Peyer's patch (tissue), 4 donors: ENCODE data around the gene MGAT2. TPM values are rescaled to one million over a fixed set of nuclear protein-coding genes. Genes with fewer than 3 reads are reported as not detected.
"Not testable (repeated sequence)": the region's sequence is repeated elsewhere in the genome, so short reads cannot be mapped to it uniquely, and the experiment has no call there.

ENCODE experiments used
- DNase-seq, 3 donors: peaks; one replicate each; pipeline ENCODE4 v3.0.0-alpha.2; 2017 to 2019
- H3K27ac ChIP-seq, 4 donors: fragments of 200-600 bp; sonication (generic); one replicate each; pipeline ENCODE4 v1.5.1; 2016 to 2019
- H3K27me3 ChIP-seq, 2 donors: fragments of 200-600 bp; sonication (generic); one replicate each; pipeline ENCODE4 v1.5.1; 2019
- H3K36me3 ChIP-seq, 3 donors: fragments of 200-600 bp; sonication (generic); one replicate each; pipeline ENCODE4 v1.5.1; 2016 to 2019
- H3K4me1 ChIP-seq, 4 donors: fragments of 200-600 bp; sonication (generic); one replicate each; pipeline ENCODE4 v1.5.1; 2016 to 2019
- H3K4me3 ChIP-seq, 4 donors: fragments of 200-600 bp; sonication (generic); 1 replicate in 3 of 4; 2 replicates in 1 of 4; pipeline ENCODE4 v1.5.1; 2016 to 2019; ENCODE audit warnings: mild to moderate bottlenecking in 1 of 4
- H3K9me3 ChIP-seq, 4 donors: fragments of 200-600 bp; sonication (generic); one replicate each; pipeline ENCODE4 v1.5.1; 2016 to 2019; ENCODE audit warnings: mild to moderate bottlenecking in 1 of 4
- POLR2A ChIP-seq, 2 donors: fragments of 450-650 bp; IDR thresholded peaks; one replicate each; pipeline ENCODE4 v1.5.1; 2017; ENCODE audit warnings: antibody characterized with exemption in 2 of 2, mild to moderate bottlenecking in 2 of 2, moderate library complexity in 2 of 2
- total RNA-seq, 4 donors: library from RNA; depleted of rRNA; stranded (reverse); fragments of >200 nt; gene quantifications; one replicate each; pipeline ENCODE4 v1.1.0, GENCODE V29; 2016
- TF ChIP-seq, protein P1 (sequence below), 6 experiments: fragments of 450-650 bp in 4 of 6; fragments of 200-600 bp in 2 of 6; sonication (generic) in 1 of 6; IDR thresholded peaks; one replicate each; pipeline ENCODE4 v1.5.1; 2017 to 2019; ENCODE audit warnings: antibody characterized with exemption in 6 of 6, mild to moderate bottlenecking in 3 of 6, moderate library complexity in 1 of 6

MGAT2 gene
- total RNA-seq, 4 donors from 2014 or later, result 12.4 to 76.4 (median 39.6) TPM

- TF ChIP-seq POLR2A (IDR thresholded peaks at IDR 0.05), result no peak
- TF ChIP-seq, protein P1, sequence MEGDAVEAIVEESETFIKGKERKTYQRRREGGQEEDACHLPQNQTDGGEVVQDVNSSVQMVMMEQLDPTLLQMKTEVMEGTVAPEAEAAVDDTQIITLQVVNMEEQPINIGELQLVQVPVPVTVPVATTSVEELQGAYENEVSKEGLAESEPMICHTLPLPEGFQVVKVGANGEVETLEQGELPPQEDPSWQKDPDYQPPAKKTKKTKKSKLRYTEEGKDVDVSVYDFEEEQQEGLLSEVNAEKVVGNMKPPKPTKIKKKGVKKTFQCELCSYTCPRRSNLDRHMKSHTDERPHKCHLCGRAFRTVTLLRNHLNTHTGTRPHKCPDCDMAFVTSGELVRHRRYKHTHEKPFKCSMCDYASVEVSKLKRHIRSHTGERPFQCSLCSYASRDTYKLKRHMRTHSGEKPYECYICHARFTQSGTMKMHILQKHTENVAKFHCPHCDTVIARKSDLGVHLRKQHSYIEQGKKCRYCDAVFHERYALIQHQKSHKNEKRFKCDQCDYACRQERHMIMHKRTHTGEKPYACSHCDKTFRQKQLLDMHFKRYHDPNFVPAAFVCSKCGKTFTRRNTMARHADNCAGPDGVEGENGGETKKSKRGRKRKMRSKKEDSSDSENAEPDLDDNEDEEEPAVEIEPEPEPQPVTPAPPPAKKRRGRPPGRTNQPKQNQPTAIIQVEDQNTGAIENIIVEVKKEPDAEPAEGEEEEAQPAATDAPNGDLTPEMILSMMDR (IDR thresholded peaks at IDR 0.05), result no peak
- Histone ChIP-seq H3K9me3 (no peaks in the 10 kb centered on the region), H3K4me3 (no peak overlapping the region), H3K27ac (no peak overlapping the region), H3K4me1 (peaks cover 0 to 13% (median 2%) of the 10 kb centered on the region in 4 donors), H3K36me3 (peaks cover 0 to 17% (median 0%) of the 10 kb centered on the region in 3 donors), H3K27me3 (no peaks in the 10 kb centered on the region)
- DNase-seq, result no peak
Observed at GRCh38 chr14:49615776-49616175, 4.8 kb upstream of the MGAT2 start.

- no peaks in the 10 kb centered on the region for H3K27me3 ChIP-seq
- H3K4me3 ChIP-seq, result no peak overlapping the region
- peaks cover 0 to 30% (median 11%) of the 10 kb centered on the region in 4 donors for H3K4me1 ChIP-seq
- no peaks in the 10 kb centered on the region for H3K9me3 ChIP-seq
- DNase-seq, result no peak
- no peak overlapping the region for H3K27ac ChIP-seq
- TF ChIP-seq, protein P1 (IDR thresholded peaks at IDR 0.05), result no peak
- no peak for TF ChIP-seq POLR2A (IDR thresholded peaks at IDR 0.05)
- H3K36me3 ChIP-seq, result peaks cover 0 to 17% (median 0%) of the 10 kb centered on the region in 3 donors
Observed at GRCh38 chr14:49617852-49618519, 2.6 kb upstream of the MGAT2 start.

DNA sequence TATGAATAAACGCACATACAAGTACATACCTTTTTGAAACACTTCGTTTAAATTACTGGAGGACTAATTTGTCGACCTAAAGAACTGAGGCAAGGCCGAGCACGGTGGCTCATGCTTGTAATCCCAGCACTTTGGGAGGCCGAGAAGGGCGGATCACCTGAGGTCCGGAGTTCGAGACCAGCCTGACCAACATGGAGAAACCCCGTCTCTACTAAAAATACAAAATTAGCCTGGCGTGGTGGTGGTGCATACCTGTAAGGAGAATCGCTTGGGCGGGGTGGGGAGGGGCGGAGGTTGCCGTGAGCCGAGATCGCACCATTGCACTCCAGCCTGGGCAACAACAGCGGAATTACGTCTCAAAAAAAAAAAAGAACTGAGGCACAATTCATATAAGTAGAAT is 1.3 kb upstream of the MGAT2 start:
- DNase-seq, H3K9me3 ChIP-seq, H3K27me3 ChIP-seq: not testable (repeated sequence)
- H3K4me1 ChIP-seq, result peaks cover 0 to 42% (median 14%) of the 10 kb centered on the region in 4 donors
- H3K27ac ChIP-seq, result peak overlapping the region in 3 of 4 donors; percentile 95 to 98 (median 98)
- H3K36me3 ChIP-seq, result peaks cover 0 to 17% (median 0%) of the 10 kb centered on the region in 3 donors
- peak overlapping the region; percentile 79 to 95 (median 87) for H3K4me3 ChIP-seq

DNA sequence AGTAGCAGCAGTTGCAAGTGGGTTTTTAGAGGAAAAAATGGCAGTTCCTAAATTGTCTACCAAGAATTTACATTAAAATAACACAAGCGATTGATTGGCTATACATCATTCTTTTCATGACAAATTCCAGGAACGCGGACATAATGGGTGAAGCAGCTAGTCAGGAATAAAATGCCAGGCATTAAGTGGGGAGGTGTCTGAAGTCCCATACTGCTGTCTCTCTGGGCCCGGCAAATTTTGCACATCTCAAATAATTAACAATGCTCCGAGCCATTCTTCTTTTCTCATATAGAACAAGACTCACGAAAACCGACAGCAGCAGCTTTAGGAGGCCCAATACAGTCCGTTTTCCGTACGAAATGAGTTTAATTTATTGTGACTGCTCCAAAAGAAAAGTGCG is 869 bp upstream of the MGAT2 start:
- Histone ChIP-seq H3K9me3 (no peaks in the 10 kb centered on the region), H3K4me3 (peak overlapping the region; percentile 79 to 95 (median 87)), H3K36me3 (peaks cover 0 to 17% (median 0%) of the 10 kb centered on the region in 3 donors), H3K4me1 (peaks cover 0 to 47% (median 14%) of the 10 kb centered on the region in 4 donors), H3K27me3 (no peaks in the 10 kb centered on the region), H3K27ac (peak overlapping the region; percentile 94 to 98 (median 96))
- TF ChIP-seq, protein P1 (IDR thresholded peaks at IDR 0.05), result no peak
- no peak for TF ChIP-seq POLR2A (IDR thresholded peaks at IDR 0.05)
- no peak for DNase-seq

DNA sequence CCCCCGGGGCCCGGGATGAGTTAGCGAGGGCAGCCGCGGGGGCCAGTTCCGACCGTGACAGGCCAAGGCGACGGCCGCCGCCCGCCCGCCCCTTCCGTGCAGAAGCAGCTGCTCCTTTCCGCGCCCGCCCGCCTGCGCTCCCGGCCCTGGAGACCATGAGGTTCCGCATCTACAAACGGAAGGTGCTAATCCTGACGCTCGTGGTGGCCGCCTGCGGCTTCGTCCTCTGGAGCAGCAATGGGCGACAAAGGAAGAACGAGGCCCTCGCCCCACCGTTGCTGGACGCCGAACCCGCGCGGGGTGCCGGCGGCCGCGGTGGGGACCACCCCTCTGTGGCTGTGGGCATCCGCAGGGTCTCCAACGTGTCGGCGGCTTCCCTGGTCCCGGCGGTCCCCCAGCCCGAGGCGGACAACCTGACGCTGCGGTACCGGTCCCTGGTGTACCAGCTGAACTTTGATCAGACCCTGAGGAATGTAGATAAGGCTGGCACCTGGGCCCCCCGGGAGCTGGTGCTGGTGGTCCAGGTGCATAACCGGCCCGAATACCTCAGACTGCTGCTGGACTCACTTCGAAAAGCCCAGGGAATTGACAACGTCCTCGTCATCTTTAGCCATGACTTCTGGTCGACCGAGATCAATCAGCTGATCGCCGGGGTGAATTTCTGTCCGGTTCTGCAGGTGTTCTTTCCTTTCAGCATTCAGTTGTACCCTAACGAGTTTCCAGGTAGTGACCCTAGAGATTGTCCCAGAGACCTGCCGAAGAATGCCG is 699 bp downstream of the MGAT2 start:
- H3K4me3 ChIP-seq, result peak overlapping the region; percentile 79 to 95 (median 87)
- DNase-seq, result peak; percentile 66 to 86 (median 78)
- H3K27me3 ChIP-seq, result no peaks in the 10 kb centered on the region
- TF ChIP-seq, protein P1 (IDR thresholded peaks at IDR 0.05), result no peak
- no peak for TF ChIP-seq POLR2A (IDR thresholded peaks at IDR 0.05)
- no peaks in the 10 kb centered on the region for H3K9me3 ChIP-seq
- peak overlapping the region; percentile 94 to 98 (median 96) for H3K27ac ChIP-seq
- peaks cover 0 to 48% (median 14%) of the 10 kb centered on the region in 4 donors for H3K4me1 ChIP-seq
- H3K36me3 ChIP-seq, result peaks cover 0 to 27% (median 0%) of the 10 kb centered on the region in 3 donors
